Measurements from ENCODE around the gene DLX5. TPM values are rescaled to one million over a fixed set of nuclear protein-coding genes. Genes with fewer than 3 reads are reported as not detected.
A peak's percentile ranks its signal among the peaks of the same experiment; 100 is the strongest.

Gene DLX5
- polyA plus RNA-seq, 1 donor from 2014 or later, result 44.6 TPM

GRCh38 chr7:97022491-97023306, 1.9 kb downstream of the DLX5 start:
- no peaks in the 10 kb centered on the region for H3K9me3 ChIP-seq (ENCODE audit: low read length)
- H3K9ac ChIP-seq (ENCODE audit: low read length), result peak overlapping the region; percentile 99
- no peak for TF ChIP-seq TAF1 (IDR thresholded peaks at IDR 0.05; ENCODE audit: low read depth)
- TF ChIP-seq SMC3 (conservative IDR thresholded peaks at IDR 0.05; ENCODE audit: poor library complexity), result no peak
- no peak for TF ChIP-seq EP300 (conservative IDR thresholded peaks at IDR 0.05; ENCODE audit: poor library complexity, severe bottlenecking)
- TF ChIP-seq POLR2AphosphoS5 (IDR thresholded peaks at IDR 0.05), result no peak
- TF ChIP-seq, protein P1, sequence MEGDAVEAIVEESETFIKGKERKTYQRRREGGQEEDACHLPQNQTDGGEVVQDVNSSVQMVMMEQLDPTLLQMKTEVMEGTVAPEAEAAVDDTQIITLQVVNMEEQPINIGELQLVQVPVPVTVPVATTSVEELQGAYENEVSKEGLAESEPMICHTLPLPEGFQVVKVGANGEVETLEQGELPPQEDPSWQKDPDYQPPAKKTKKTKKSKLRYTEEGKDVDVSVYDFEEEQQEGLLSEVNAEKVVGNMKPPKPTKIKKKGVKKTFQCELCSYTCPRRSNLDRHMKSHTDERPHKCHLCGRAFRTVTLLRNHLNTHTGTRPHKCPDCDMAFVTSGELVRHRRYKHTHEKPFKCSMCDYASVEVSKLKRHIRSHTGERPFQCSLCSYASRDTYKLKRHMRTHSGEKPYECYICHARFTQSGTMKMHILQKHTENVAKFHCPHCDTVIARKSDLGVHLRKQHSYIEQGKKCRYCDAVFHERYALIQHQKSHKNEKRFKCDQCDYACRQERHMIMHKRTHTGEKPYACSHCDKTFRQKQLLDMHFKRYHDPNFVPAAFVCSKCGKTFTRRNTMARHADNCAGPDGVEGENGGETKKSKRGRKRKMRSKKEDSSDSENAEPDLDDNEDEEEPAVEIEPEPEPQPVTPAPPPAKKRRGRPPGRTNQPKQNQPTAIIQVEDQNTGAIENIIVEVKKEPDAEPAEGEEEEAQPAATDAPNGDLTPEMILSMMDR (IDR thresholded peaks at IDR 0.05; ENCODE audit: poor library complexity, severe bottlenecking), result no peak
- no peak for TF ChIP-seq RAD21 (conservative IDR thresholded peaks at IDR 0.05)
- TF ChIP-seq EZH2 (IDR thresholded peaks at IDR 0.05; ENCODE audit: borderline replicate concordance, insufficient read depth, low read length, poor library complexity, severe bottlenecking), result no peak
- TF ChIP-seq, protein P2, sequence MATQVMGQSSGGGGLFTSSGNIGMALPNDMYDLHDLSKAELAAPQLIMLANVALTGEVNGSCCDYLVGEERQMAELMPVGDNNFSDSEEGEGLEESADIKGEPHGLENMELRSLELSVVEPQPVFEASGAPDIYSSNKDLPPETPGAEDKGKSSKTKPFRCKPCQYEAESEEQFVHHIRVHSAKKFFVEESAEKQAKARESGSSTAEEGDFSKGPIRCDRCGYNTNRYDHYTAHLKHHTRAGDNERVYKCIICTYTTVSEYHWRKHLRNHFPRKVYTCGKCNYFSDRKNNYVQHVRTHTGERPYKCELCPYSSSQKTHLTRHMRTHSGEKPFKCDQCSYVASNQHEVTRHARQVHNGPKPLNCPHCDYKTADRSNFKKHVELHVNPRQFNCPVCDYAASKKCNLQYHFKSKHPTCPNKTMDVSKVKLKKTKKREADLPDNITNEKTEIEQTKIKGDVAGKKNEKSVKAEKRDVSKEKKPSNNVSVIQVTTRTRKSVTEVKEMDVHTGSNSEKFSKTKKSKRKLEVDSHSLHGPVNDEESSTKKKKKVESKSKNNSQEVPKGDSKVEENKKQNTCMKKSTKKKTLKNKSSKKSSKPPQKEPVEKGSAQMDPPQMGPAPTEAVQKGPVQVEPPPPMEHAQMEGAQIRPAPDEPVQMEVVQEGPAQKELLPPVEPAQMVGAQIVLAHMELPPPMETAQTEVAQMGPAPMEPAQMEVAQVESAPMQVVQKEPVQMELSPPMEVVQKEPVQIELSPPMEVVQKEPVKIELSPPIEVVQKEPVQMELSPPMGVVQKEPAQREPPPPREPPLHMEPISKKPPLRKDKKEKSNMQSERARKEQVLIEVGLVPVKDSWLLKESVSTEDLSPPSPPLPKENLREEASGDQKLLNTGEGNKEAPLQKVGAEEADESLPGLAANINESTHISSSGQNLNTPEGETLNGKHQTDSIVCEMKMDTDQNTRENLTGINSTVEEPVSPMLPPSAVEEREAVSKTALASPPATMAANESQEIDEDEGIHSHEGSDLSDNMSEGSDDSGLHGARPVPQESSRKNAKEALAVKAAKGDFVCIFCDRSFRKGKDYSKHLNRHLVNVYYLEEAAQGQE (IDR thresholded peaks at IDR 0.05; ENCODE audit: borderline replicate concordance), result no peak
- peak overlapping the region; percentile 100 for H3K27ac ChIP-seq (ENCODE audit: low read length)
- peaks cover 18% of the 10 kb centered on the region for H3K36me3 ChIP-seq (ENCODE audit: insufficient read depth, low read length)
- H3K79me2 ChIP-seq (replicated peaks; ENCODE audit: insufficient read depth, low read length), result peaks cover 95% of the 10 kb centered on the region
- H3K27me3 ChIP-seq (ENCODE audit: insufficient read depth, low read depth, low read length), result peaks cover 30% of the 10 kb centered on the region
- H3K9me2 ChIP-seq (ENCODE audit: insufficient read depth, low read length), result no peaks in the 10 kb centered on the region
- peak overlapping the region; percentile 18 for H3K4me2 ChIP-seq (ENCODE audit: low read length)
- peaks cover 4% of the 10 kb centered on the region for H3F3A ChIP-seq (ENCODE audit: insufficient read depth, low read length, poor library complexity, severe bottlenecking)
- H2AFZ ChIP-seq (ENCODE audit: low read depth, low read length), result no peak overlapping the region
- no peaks in the 10 kb centered on the region for H4K20me1 ChIP-seq (ENCODE audit: insufficient read depth)
- H3K4me3 ChIP-seq (ENCODE audit: low read length), result peak overlapping the region; percentile 87

- Histone ChIP-seq H3K36me3 (ENCODE audit: insufficient read depth, low read length) (peaks cover 18% of the 10 kb centered on the region), H3K79me2 (replicated peaks; ENCODE audit: insufficient read depth, low read length) (peaks cover 98% of the 10 kb centered on the region), H3K9ac (ENCODE audit: low read length) (peak overlapping the region; percentile 99), H3K27me3 (ENCODE audit: insufficient read depth, low read depth, low read length) (peaks cover 25% of the 10 kb centered on the region), H4K20me1 (ENCODE audit: insufficient read depth) (no peaks in the 10 kb centered on the region), H3K4me3 (ENCODE audit: low read length) (peak overlapping the region; percentile 87), H3K4me2 (ENCODE audit: low read length) (peak overlapping the region; percentile 18), H3K27ac (ENCODE audit: low read length) (peak overlapping the region; percentile 100), H3K9me3 (ENCODE audit: low read length) (no peaks in the 10 kb centered on the region), H3F3A (ENCODE audit: insufficient read depth, low read length, poor library complexity, severe bottlenecking) (peaks cover 4% of the 10 kb centered on the region), H2AFZ (ENCODE audit: low read depth, low read length) (no peak overlapping the region), H3K9me2 (ENCODE audit: insufficient read depth, low read length) (no peaks in the 10 kb centered on the region)
- TF ChIP-seq POLR2AphosphoS5 (IDR thresholded peaks at IDR 0.05) (peak; percentile 50), EP300 (conservative IDR thresholded peaks at IDR 0.05; ENCODE audit: poor library complexity, severe bottlenecking) (no peak), RAD21 (conservative IDR thresholded peaks at IDR 0.05) (no peak), TAF1 (IDR thresholded peaks at IDR 0.05; ENCODE audit: low read depth) (peak; percentile 30), EZH2 (IDR thresholded peaks at IDR 0.05; ENCODE audit: borderline replicate concordance, insufficient read depth, low read length, poor library complexity, severe bottlenecking) (no peak), MXI1 (conservative IDR thresholded peaks at IDR 0.05; ENCODE audit: poor library complexity, severe bottlenecking) (no peak)
- TF ChIP-seq, protein P1 (IDR thresholded peaks at IDR 0.05; ENCODE audit: poor library complexity, severe bottlenecking), result no peak
- TF ChIP-seq, protein P2 (IDR thresholded peaks at IDR 0.05; ENCODE audit: borderline replicate concordance), result peak; percentile 68
These were observed 2.7 kb downstream of the DLX5 start for GRCh38 chr7:97021747-97022490.
